ENCODE results near the gene OR52A1. TPM values are rescaled to one million over a fixed set of nuclear protein-coding genes. Genes with fewer than 3 reads are reported as not detected.

Gene OR52A1
- total RNA-seq, 2 experiments from 2014 or later: not detected

DNA sequence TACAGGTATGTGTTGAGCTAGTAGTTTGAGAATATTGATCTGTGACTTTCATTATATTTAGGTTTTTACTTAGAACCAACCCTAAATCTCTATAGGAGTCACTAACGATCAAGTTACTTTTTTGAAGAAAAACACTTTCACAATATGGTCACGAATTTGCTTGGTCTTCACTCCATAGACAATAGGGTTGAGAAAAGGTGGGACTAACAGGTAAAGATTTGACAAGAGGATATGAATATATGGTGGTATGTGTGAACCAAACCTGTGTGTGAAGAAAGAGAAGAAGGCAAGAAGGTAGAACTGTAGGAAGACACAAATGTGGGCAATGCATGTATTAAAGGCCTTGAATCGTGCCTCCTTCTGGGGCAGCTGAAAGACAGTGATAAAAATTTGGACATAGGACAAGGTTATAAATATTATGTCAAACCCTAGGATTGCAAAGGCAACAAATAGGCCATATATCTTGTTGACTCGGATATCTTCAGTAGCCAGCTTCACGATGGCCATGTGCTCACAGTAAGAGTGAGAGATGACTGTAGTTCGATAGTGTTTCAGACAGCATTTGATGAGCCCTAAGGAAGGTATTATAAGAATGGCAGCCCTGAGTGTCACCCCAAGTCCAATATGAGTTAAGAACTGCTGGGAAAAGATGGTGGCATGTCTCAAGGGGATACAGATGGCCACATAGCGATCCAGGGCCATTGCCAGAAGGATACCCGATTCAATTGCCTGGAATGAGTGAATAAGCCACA lies 22.8 kb downstream of the OR52A1 start:
- no peak for DNase-seq (ENCODE audit: low spot score)
- H3K9me2 ChIP-seq (ENCODE audit: insufficient read depth, low read length): no peaks in the 10 kb centered on the region
- H3K27ac ChIP-seq (ENCODE audit: low read depth, low read length, poor library complexity, severe bottlenecking): no peak overlapping the region
- CTCF ChIA-PET (ENCODE audit: unreplicated experiment): no interaction called here
- H2AFZ ChIP-seq (ENCODE audit: low read length): no peak overlapping the region
- intact Hi-C loops (cut with micrococcal nuclease; ENCODE audit: unreplicated experiment): no loop called here
- BruUV-seq (replicated peaks): no TSS peak
- H3K9me3 ChIP-seq (ENCODE audit: low read length): no peaks in the 10 kb centered on the region
- no peak overlapping the region for H3K4me3 ChIP-seq (ENCODE audit: low read depth, low read length, poor library complexity, severe bottlenecking)
- no peaks in the 10 kb centered on the region for H3K4me1 ChIP-seq (ENCODE audit: insufficient read depth, low read length, poor library complexity, severe bottlenecking)
- H4K20me1 ChIP-seq (ENCODE audit: insufficient read depth, low read length): no peaks in the 10 kb centered on the region
- no peak for TF ChIP-seq EZH2phosphoT487 (IDR thresholded peaks at IDR 0.05; ENCODE audit: borderline replicate concordance, low read depth, low read length)
- TF ChIP-seq, protein P1, sequence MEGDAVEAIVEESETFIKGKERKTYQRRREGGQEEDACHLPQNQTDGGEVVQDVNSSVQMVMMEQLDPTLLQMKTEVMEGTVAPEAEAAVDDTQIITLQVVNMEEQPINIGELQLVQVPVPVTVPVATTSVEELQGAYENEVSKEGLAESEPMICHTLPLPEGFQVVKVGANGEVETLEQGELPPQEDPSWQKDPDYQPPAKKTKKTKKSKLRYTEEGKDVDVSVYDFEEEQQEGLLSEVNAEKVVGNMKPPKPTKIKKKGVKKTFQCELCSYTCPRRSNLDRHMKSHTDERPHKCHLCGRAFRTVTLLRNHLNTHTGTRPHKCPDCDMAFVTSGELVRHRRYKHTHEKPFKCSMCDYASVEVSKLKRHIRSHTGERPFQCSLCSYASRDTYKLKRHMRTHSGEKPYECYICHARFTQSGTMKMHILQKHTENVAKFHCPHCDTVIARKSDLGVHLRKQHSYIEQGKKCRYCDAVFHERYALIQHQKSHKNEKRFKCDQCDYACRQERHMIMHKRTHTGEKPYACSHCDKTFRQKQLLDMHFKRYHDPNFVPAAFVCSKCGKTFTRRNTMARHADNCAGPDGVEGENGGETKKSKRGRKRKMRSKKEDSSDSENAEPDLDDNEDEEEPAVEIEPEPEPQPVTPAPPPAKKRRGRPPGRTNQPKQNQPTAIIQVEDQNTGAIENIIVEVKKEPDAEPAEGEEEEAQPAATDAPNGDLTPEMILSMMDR (conservative IDR thresholded peaks at IDR 0.05; ENCODE audit: low read length): no peak
- no peaks in the 10 kb centered on the region for H3K79me2 ChIP-seq (ENCODE audit: insufficient read depth, low read depth, low read length)
- no peaks in the 10 kb centered on the region for H3K36me3 ChIP-seq (ENCODE audit: insufficient read depth, low read length)
- H3K4me2 ChIP-seq (ENCODE audit: low read length): no peak overlapping the region
- POLR2A ChIA-PET: interaction anchor here (0.7 kb wide), 1 partner anchor 20 kb away, joined by 3 read pairs; no protein-coding TSS in a partner anchor

DNA sequence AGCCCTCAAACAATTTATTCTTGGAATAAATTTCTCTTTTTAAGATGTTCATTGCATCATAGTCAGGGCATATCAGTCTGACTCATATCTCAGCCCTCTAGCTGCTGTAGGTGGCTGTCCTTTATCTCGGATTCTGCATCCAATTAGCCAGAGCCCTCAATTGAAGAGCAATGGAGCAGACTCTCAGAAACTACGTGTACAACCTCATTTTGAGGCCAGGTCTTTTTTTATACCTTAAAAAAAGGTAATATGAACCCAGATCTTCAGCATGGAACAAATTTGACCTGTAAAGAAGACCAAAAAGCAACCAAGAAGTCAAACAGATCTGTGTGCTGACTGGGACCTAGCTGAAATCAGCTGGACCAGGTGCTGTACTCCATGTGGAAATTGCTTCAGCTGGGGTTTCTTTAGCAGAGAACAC lies 25.1 kb downstream of the OR52A1 start:
- BruUV-seq (replicated peaks): no TSS peak
- Histone ChIP-seq H3K4me2 (ENCODE audit: low read length) (no peak overlapping the region), H3K9me3 (ENCODE audit: low read length) (no peaks in the 10 kb centered on the region), H3K4me3 (ENCODE audit: low read depth, low read length, poor library complexity, severe bottlenecking) (no peak overlapping the region), H3K4me1 (ENCODE audit: insufficient read depth, low read length, poor library complexity, severe bottlenecking) (no peaks in the 10 kb centered on the region), H3K9me2 (ENCODE audit: insufficient read depth, low read length) (no peaks in the 10 kb centered on the region), H3K79me2 (ENCODE audit: insufficient read depth, low read depth, low read length) (no peaks in the 10 kb centered on the region), H3K27ac (ENCODE audit: low read depth, low read length, poor library complexity, severe bottlenecking) (no peak overlapping the region), H3K36me3 (ENCODE audit: insufficient read depth, low read length) (no peaks in the 10 kb centered on the region), H2AFZ (ENCODE audit: low read length) (no peak overlapping the region), H4K20me1 (ENCODE audit: insufficient read depth, low read length) (no peaks in the 10 kb centered on the region)
- ChIA-PET POLR2A (no interaction called here), CTCF (ENCODE audit: unreplicated experiment) (no interaction called here)
- no peak for DNase-seq (ENCODE audit: low spot score)
- TF ChIP-seq EZH2phosphoT487 (IDR thresholded peaks at IDR 0.05; ENCODE audit: borderline replicate concordance, low read depth, low read length): no peak
- TF ChIP-seq, protein P1 (conservative IDR thresholded peaks at IDR 0.05; ENCODE audit: low read length): no peak
- intact Hi-C loops (cut with micrococcal nuclease; ENCODE audit: unreplicated experiment): no loop called here

DNA sequence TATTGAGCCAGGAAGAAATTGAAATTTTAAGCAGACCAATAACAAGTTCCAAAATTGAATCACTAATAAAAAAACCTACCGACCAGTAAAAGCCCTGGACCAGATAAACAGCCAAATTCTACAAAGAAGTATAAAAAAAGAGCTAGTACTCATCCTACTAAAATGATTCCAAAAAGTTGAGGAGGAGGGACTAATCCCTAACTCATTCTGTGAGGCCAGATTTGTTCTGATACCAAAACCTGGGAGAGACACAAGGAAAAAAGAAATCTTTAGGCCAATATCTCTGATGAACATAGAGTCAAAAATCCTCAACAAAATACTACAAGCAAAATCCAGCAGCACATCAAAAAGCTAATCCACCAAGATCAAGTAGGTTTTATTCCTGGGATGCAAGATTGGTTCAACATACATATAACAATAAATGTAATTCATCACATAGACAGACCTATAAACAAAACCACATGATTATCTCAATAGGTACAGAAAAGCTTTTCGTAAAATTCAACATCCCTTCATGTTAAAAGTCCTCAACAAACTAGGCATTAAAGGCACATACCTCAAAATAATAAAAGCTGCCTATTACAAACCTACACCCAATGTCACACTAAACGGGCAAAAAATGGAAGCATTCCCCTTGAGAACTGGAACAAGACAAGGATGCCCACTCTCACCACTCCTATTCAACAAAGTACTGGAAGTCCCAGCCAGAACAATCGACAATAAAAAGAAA lies 29.5 kb downstream of the OR52A1 start:
- Histone ChIP-seq H3K79me2 (ENCODE audit: insufficient read depth, low read depth, low read length) (no peaks in the 10 kb centered on the region), H3K9me3 (ENCODE audit: low read length) (no peaks in the 10 kb centered on the region), H4K20me1 (ENCODE audit: insufficient read depth, low read length) (no peaks in the 10 kb centered on the region), H3K4me1 (ENCODE audit: insufficient read depth, low read length, poor library complexity, severe bottlenecking) (no peaks in the 10 kb centered on the region), H2AFZ (ENCODE audit: low read length) (no peak overlapping the region), H3K4me2 (ENCODE audit: low read length) (no peak overlapping the region), H3K4me3 (ENCODE audit: low read depth, low read length, poor library complexity, severe bottlenecking) (no peak overlapping the region), H3K9me2 (ENCODE audit: insufficient read depth, low read length) (no peaks in the 10 kb centered on the region), H3K27ac (ENCODE audit: low read depth, low read length, poor library complexity, severe bottlenecking) (no peak overlapping the region), H3K36me3 (ENCODE audit: insufficient read depth, low read length) (no peaks in the 10 kb centered on the region)
- no TSS peak for BruUV-seq (replicated peaks)
- ChIA-PET CTCF (ENCODE audit: unreplicated experiment) (no interaction called here), POLR2A (no interaction called here)
- no peak for DNase-seq (ENCODE audit: low spot score)
- intact Hi-C loops (cut with micrococcal nuclease; ENCODE audit: unreplicated experiment): loop anchor here (2.0 to 5.0 kb wide), 2 partner anchors 256 to 682 kb away; partner anchors contain the start of gene OR52N2
- TF ChIP-seq, protein P1 (conservative IDR thresholded peaks at IDR 0.05; ENCODE audit: low read length): no peak
- TF ChIP-seq EZH2phosphoT487 (IDR thresholded peaks at IDR 0.05; ENCODE audit: borderline replicate concordance, low read depth, low read length): no peak

Measured in OCI-LY7 (cell line).